ENCODE results near the gene GFRA1. TPM values are rescaled to one million over a fixed set of nuclear protein-coding genes. Genes with fewer than 3 reads are reported as not detected.

GFRA1 gene
- polyA plus RNA-seq, 3 donors, result not detected

- H3K9me3 ChIP-seq (replicated peaks in 1 of 2; ENCODE audit: control insufficient read depth in 1 of 2, insufficient read depth in 1 of 2, low read length in 2 of 2), result no peaks in the 10 kb centered on the region
- TF ChIP-seq CTCF (IDR thresholded peaks at IDR 0.05), result no peak
- no peaks in the 10 kb centered on the region for H3K27me3 ChIP-seq (ENCODE audit: control insufficient read depth in 2 of 2, insufficient read depth in 2 of 2, low read length in 2 of 2)
- H3K9ac ChIP-seq (ENCODE audit: insufficient read depth, low read length, poor library complexity, severe bottlenecking), result no peak overlapping the region
- no peaks in the 10 kb centered on the region for H3K4me1 ChIP-seq (ENCODE audit: control insufficient read depth in 1 of 2, insufficient read depth in 2 of 2, low read length in 2 of 2)
- Mint-ChIP-seq H3K4me3 (no peak overlapping the region), H3K27ac (no peak overlapping the region), H3K4me1 (no peaks in the 10 kb centered on the region), H3K27me3 (ENCODE audit: low read depth in 3 of 3) (peaks cover 0 to 5% (median 4%) of the 10 kb centered on the region in 3 donors), H3K9me3 (peaks cover 0 to 23% (median 8%) of the 10 kb centered on the region in 7 donors), H3K36me3 (no peaks in the 10 kb centered on the region)
- intact Hi-C loops (cut with micrococcal nuclease), result no loop called here
- no peak overlapping the region for H3K4me3 ChIP-seq (replicated peaks in 1 of 3; ENCODE audit: low read depth in 2 of 3, low read length in 3 of 3)
- no peak overlapping the region for H3K4me2 ChIP-seq (replicated peaks; ENCODE audit: extremely low read depth, low read length, poor library complexity, severe bottlenecking)
- no peak for DNase-seq
- no peak overlapping the region for H3K27ac ChIP-seq (ENCODE audit: low read depth in 1 of 2, low read length in 2 of 2)
- no peaks in the 10 kb centered on the region for H3K36me3 ChIP-seq (replicated peaks in 1 of 2; ENCODE audit: control insufficient read depth in 1 of 2, insufficient read depth in 2 of 2, low read length in 2 of 2)
- 98% methylated on average over 9 of the region's 16 CpGs for WGBS (ENCODE audit: insufficient coverage)
- H4K20me1 ChIP-seq (ENCODE audit: insufficient read depth, low read length), result no peaks in the 10 kb centered on the region
- H2AFZ ChIP-seq (ENCODE audit: insufficient read depth, low read depth, low read length, poor library complexity, severe bottlenecking), result no peak overlapping the region
- no peaks in the 10 kb centered on the region for H3K79me2 ChIP-seq (ENCODE audit: insufficient read depth, low read length)
These were observed 159.1 kb downstream of the GFRA1 start for GRCh38 chr10:116113721-116114501.

- Histone ChIP-seq H3K27me3 (ENCODE audit: control insufficient read depth in 2 of 2, insufficient read depth in 2 of 2, low read length in 2 of 2) (no peaks in the 10 kb centered on the region), H3K4me3 (replicated peaks in 1 of 3; ENCODE audit: low read depth in 2 of 3, low read length in 3 of 3) (no peak overlapping the region), H3K9ac (ENCODE audit: insufficient read depth, low read length, poor library complexity, severe bottlenecking) (no peak overlapping the region), H3K4me1 (ENCODE audit: control insufficient read depth in 1 of 2, insufficient read depth in 2 of 2, low read length in 2 of 2) (no peaks in the 10 kb centered on the region), H3K27ac (ENCODE audit: low read depth in 1 of 2, low read length in 2 of 2) (no peak overlapping the region), H3K9me3 (replicated peaks in 1 of 2; ENCODE audit: control insufficient read depth in 1 of 2, insufficient read depth in 1 of 2, low read length in 2 of 2) (no peaks in the 10 kb centered on the region), H3K79me2 (ENCODE audit: insufficient read depth, low read length) (no peaks in the 10 kb centered on the region), H3K36me3 (replicated peaks in 1 of 2; ENCODE audit: control insufficient read depth in 1 of 2, insufficient read depth in 2 of 2, low read length in 2 of 2) (no peaks in the 10 kb centered on the region), H4K20me1 (ENCODE audit: insufficient read depth, low read length) (no peaks in the 10 kb centered on the region), H3K4me2 (replicated peaks; ENCODE audit: extremely low read depth, low read length, poor library complexity, severe bottlenecking) (no peak overlapping the region), H2AFZ (ENCODE audit: insufficient read depth, low read depth, low read length, poor library complexity, severe bottlenecking) (no peak overlapping the region)
- Mint-ChIP-seq H3K9me3 (peaks cover 0 to 13% (median 2%) of the 10 kb centered on the region in 7 donors), H3K4me1 (no peaks in the 10 kb centered on the region), H3K27ac (no peak overlapping the region), H3K27me3 (ENCODE audit: low read depth in 3 of 3) (peaks cover 0 to 5% (median 0%) of the 10 kb centered on the region in 3 donors), H3K36me3 (no peaks in the 10 kb centered on the region), H3K4me3 (no peak overlapping the region)
- 85% methylated on average over 13 of the region's 17 CpGs for WGBS (ENCODE audit: insufficient coverage)
- intact Hi-C loops (cut with micrococcal nuclease), result no loop called here
- TF ChIP-seq CTCF (IDR thresholded peaks at IDR 0.05), result no peak
- no peak for DNase-seq
These were observed 160.5 kb downstream of the GFRA1 start for GRCh38 chr10:116112232-116113231.

Measured in CD14-positive monocyte (primary cell).